NT2/D1 (cell line): ENCODE data around the gene KCNE2.

ENCODE experiments used
- YY1 ChIP-seq: IDR thresholded peaks from 2 replicates; pipeline ENCODE4 v1.6.1; 2011; ENCODE audit not compliant: insufficient read length, insufficient read depth
- ZNF274 ChIP-seq: IDR thresholded peaks from 2 replicates; pipeline ENCODE4 v1.6.1; 2011; ENCODE audit warnings: mild to moderate bottlenecking, low read depth, low read length

DNA sequence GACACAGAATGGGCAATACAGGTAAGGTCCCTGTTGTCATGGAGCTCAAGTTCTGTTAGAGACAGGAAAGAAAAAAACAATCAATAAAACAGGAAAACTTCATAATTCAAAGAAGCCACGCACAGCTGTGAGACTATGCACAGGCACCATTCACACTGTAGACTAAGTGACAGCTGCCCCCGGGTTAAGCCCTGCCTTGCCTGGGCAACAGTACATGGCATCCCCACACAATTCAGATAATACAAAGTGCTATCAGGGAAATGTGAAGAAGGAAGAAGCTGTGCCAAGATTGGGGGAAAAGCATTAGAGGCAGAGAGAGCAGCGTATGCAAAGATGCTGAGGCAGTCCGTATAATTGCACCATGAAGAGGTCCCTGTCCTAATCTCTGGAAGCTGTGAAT, 9.0 kb upstream of the KCNE2 start:
- no peak for TF ChIP-seq ZNF274
- TF ChIP-seq YY1 = no peak
